ENCODE measurements around the gene KLHL13.

KLHL13 gene

DNA sequence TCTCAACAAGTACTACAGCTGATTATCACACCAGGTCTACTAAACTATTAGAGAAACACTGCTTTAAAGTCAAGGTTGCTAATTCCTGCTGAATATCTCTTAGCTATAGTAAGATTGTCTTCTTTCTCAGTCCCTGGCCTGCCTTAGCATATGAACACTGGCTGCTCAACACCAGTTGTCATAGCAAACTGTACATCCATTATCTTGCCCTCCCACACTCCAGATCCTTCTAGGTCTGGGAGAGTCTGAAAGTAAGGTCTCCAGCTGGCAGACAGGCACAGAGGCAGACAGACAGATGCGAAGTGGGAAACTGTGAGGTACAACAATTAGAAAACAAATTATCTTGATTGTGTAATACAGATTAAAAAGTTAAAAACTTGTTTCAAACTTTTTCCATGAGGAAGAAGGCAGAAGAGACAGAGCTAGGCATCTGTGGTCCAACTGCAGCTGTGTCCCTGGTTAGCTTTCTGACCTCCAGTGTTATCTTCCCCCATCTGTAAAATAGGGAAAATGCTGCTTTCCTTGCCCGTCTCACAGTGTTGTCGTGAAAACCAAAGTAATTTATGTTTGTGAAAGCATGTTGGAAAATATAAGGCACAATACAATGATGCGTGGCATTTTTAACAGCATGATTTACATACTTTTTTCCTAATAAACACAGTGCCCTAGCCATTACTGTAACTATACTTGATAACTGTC lies 133.8 kb downstream of the KLHL13 start:
- H2BK12ac ChIP-seq (ENCODE audit: low read length) = no peak overlapping the region
- H2AK5ac ChIP-seq (ENCODE audit: low read depth, low read length) = no peak overlapping the region
- no peak overlapping the region for H3K4ac ChIP-seq (ENCODE audit: low read length)
- H3K27me3 ChIP-seq (ENCODE audit: control insufficient read depth in 3 of 3, insufficient read depth in 3 of 3, low read depth in 1 of 3, low read length in 3 of 3) = no peaks in the 10 kb centered on the region
- no peak for DNase-seq (ENCODE audit: low spot score)
- H2BK120ac ChIP-seq (ENCODE audit: low read depth, low read length) = no peak overlapping the region
- H3K27ac ChIP-seq (replicated peaks; ENCODE audit: low read length) = no peak overlapping the region
- no peaks in the 10 kb centered on the region for H3K79me1 ChIP-seq (ENCODE audit: low read depth, low read length)
- H4K91ac ChIP-seq (ENCODE audit: low read depth, low read length, poor library complexity) = no peak overlapping the region
- no peak overlapping the region for H2AFZ ChIP-seq (ENCODE audit: low read length)
- no peak overlapping the region for H3K18ac ChIP-seq (ENCODE audit: low read length)
- H2BK5ac ChIP-seq (ENCODE audit: low read length) = no peak overlapping the region
- no peaks in the 10 kb centered on the region for H3K36me3 ChIP-seq (replicated peaks in 1 of 2; ENCODE audit: control insufficient read depth in 2 of 2, insufficient read depth in 2 of 2, low read length in 2 of 2)
- no peaks in the 10 kb centered on the region for H3K4me1 ChIP-seq (ENCODE audit: control insufficient read depth in 2 of 2, insufficient read depth in 1 of 2, low read depth in 1 of 2, low read length in 2 of 2)
- no peak overlapping the region for H3K4me3 ChIP-seq (ENCODE audit: low read length in 2 of 2)
- no CpG with 5 or more reads among the region's 4 CpGs for WGBS, 2 donors (ENCODE audit: extremely low coverage in 2 of 2, insufficient read length in 2 of 2, insufficient replicate concordance in 1 of 2)
- H3K23ac ChIP-seq (ENCODE audit: low read depth, low read length, poor library complexity) = no peak overlapping the region
- H3K9me3 ChIP-seq (replicated peaks in 1 of 2; ENCODE audit: control insufficient read depth in 2 of 2, insufficient read depth in 1 of 2, low read depth in 1 of 2, low read length in 2 of 2) = no peaks in the 10 kb centered on the region
- H3K4me2 ChIP-seq (ENCODE audit: insufficient read depth, low read length, poor library complexity, severe bottlenecking) = no peak overlapping the region
- no peak overlapping the region for H2BK15ac ChIP-seq (ENCODE audit: low read length)
- H3K9ac ChIP-seq (ENCODE audit: low read depth, low read length, poor library complexity) = no peak overlapping the region
- H4K8ac ChIP-seq (ENCODE audit: low read depth, low read length) = no peak overlapping the region
- no peak overlapping the region for H3K14ac ChIP-seq (ENCODE audit: low read length)

DNA sequence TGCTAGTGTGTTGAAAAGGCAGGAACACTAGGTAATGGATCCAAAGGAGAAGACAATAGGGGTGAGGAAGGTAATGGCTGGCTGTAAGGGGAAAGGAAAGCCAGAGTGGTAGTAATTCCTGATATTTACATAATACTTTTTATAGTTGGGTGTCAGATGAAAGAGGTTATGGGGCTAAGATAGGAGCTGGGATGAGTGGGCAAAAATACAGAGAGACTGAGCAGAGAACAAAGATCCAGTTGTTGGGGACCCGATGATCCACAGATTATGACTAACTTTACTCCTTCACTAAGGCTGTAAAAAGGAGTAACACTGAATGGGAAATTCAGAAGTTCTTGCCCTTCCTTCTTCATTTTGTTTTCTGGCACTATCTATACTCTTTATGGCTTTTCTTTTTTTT lies 138.2 kb downstream of the KLHL13 start:
- no peaks in the 10 kb centered on the region for H3K36me3 ChIP-seq (replicated peaks in 1 of 2; ENCODE audit: control insufficient read depth in 2 of 2, insufficient read depth in 2 of 2, low read length in 2 of 2)
- no peak overlapping the region for H4K8ac ChIP-seq (ENCODE audit: low read depth, low read length)
- H3K4me3 ChIP-seq (ENCODE audit: low read length in 2 of 2) = no peak overlapping the region
- no peak overlapping the region for H3K14ac ChIP-seq (ENCODE audit: low read length)
- no peak overlapping the region for H3K4me2 ChIP-seq (ENCODE audit: insufficient read depth, low read length, poor library complexity, severe bottlenecking)
- no peak overlapping the region for H3K23ac ChIP-seq (ENCODE audit: low read depth, low read length, poor library complexity)
- H3K27ac ChIP-seq (replicated peaks; ENCODE audit: low read length) = no peak overlapping the region
- no peak overlapping the region for H3K9ac ChIP-seq (ENCODE audit: low read depth, low read length, poor library complexity)
- no peak for DNase-seq (ENCODE audit: low spot score)
- no peak overlapping the region for H2BK120ac ChIP-seq (ENCODE audit: low read depth, low read length)
- no CpG with 5 or more reads among the region's 1 CpG for whole genome bisulfite sequencing, 2 donors (ENCODE audit: extremely low coverage in 2 of 2, insufficient read length in 2 of 2, insufficient replicate concordance in 1 of 2)
- H2BK5ac ChIP-seq (ENCODE audit: low read length) = no peak overlapping the region
- no peak overlapping the region for H3K18ac ChIP-seq (ENCODE audit: low read length)
- no peaks in the 10 kb centered on the region for H3K9me3 ChIP-seq (replicated peaks in 1 of 2; ENCODE audit: control insufficient read depth in 2 of 2, insufficient read depth in 1 of 2, low read depth in 1 of 2, low read length in 2 of 2)
- H4K91ac ChIP-seq (ENCODE audit: low read depth, low read length, poor library complexity) = no peak overlapping the region
- no peaks in the 10 kb centered on the region for H3K79me1 ChIP-seq (ENCODE audit: low read depth, low read length)
- no peak overlapping the region for H2BK15ac ChIP-seq (ENCODE audit: low read length)
- no peak overlapping the region for H2AFZ ChIP-seq (ENCODE audit: low read length)
- H2AK5ac ChIP-seq (ENCODE audit: low read depth, low read length) = no peak overlapping the region
- no peaks in the 10 kb centered on the region for H3K4me1 ChIP-seq (ENCODE audit: control insufficient read depth in 2 of 2, insufficient read depth in 1 of 2, low read depth in 1 of 2, low read length in 2 of 2)
- H3K4ac ChIP-seq (ENCODE audit: low read length) = no peak overlapping the region
- no peak overlapping the region for H2BK12ac ChIP-seq (ENCODE audit: low read length)
- H3K27me3 ChIP-seq (ENCODE audit: control insufficient read depth in 3 of 3, insufficient read depth in 3 of 3, low read depth in 1 of 3, low read length in 3 of 3) = peaks cover 0 to under 1% (median 0%) of the 10 kb centered on the region in 3 experiments

DNA sequence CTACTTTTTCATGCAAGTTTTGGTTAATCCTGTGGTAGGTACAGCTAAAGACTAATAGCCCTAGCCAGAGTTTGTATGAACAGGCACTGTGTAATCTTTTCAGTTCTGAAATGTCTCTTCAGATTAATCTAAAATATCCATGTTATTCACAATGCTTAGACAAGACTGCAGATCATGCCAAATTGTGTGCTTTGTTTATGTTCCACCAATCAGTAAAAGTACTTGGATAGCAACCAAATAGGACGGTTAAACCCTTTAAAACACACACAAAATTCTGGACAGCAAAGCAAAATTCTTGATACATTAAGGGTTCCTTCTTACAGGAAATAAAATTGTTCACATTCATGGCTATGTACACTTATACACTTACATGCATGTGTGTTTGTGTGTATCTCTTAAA lies 139.1 kb downstream of the KLHL13 start:
- WGBS, 2 donors (ENCODE audit: extremely low coverage in 2 of 2, insufficient read length in 2 of 2, insufficient replicate concordance in 1 of 2) = no CpG with 5 or more reads among the region's 1 CpG
- no peaks in the 10 kb centered on the region for H3K9me3 ChIP-seq (replicated peaks in 1 of 2; ENCODE audit: control insufficient read depth in 2 of 2, insufficient read depth in 1 of 2, low read depth in 1 of 2, low read length in 2 of 2)
- H2BK120ac ChIP-seq (ENCODE audit: low read depth, low read length) = no peak overlapping the region
- no peak overlapping the region for H4K8ac ChIP-seq (ENCODE audit: low read depth, low read length)
- H3K4ac ChIP-seq (ENCODE audit: low read length) = no peak overlapping the region
- H3K18ac ChIP-seq (ENCODE audit: low read length) = no peak overlapping the region
- no peak overlapping the region for H3K4me3 ChIP-seq (ENCODE audit: low read length in 2 of 2)
- H3K27ac ChIP-seq (replicated peaks; ENCODE audit: low read length) = no peak overlapping the region
- H2AFZ ChIP-seq (ENCODE audit: low read length) = no peak overlapping the region
- H2BK5ac ChIP-seq (ENCODE audit: low read length) = no peak overlapping the region
- H3K23ac ChIP-seq (ENCODE audit: low read depth, low read length, poor library complexity) = no peak overlapping the region
- no peak overlapping the region for H4K91ac ChIP-seq (ENCODE audit: low read depth, low read length, poor library complexity)
- H3K9ac ChIP-seq (ENCODE audit: low read depth, low read length, poor library complexity) = no peak overlapping the region
- H3K14ac ChIP-seq (ENCODE audit: low read length) = no peak overlapping the region
- H2BK12ac ChIP-seq (ENCODE audit: low read length) = no peak overlapping the region
- H3K36me3 ChIP-seq (replicated peaks in 1 of 2; ENCODE audit: control insufficient read depth in 2 of 2, insufficient read depth in 2 of 2, low read length in 2 of 2) = no peaks in the 10 kb centered on the region
- no peak overlapping the region for H2BK15ac ChIP-seq (ENCODE audit: low read length)
- H3K4me2 ChIP-seq (ENCODE audit: insufficient read depth, low read length, poor library complexity, severe bottlenecking) = no peak overlapping the region
- no peak for DNase-seq (ENCODE audit: low spot score)
- peaks cover 0 to 2% of the 10 kb centered on the region in 2 donors for H3K4me1 ChIP-seq (ENCODE audit: control insufficient read depth in 2 of 2, insufficient read depth in 1 of 2, low read depth in 1 of 2, low read length in 2 of 2)
- H2AK5ac ChIP-seq (ENCODE audit: low read depth, low read length) = no peak overlapping the region
- H3K79me1 ChIP-seq (ENCODE audit: low read depth, low read length) = no peaks in the 10 kb centered on the region
- peaks cover 0 to 10% (median 0%) of the 10 kb centered on the region in 3 experiments for H3K27me3 ChIP-seq (ENCODE audit: control insufficient read depth in 3 of 3, insufficient read depth in 3 of 3, low read depth in 1 of 3, low read length in 3 of 3)

DNA sequence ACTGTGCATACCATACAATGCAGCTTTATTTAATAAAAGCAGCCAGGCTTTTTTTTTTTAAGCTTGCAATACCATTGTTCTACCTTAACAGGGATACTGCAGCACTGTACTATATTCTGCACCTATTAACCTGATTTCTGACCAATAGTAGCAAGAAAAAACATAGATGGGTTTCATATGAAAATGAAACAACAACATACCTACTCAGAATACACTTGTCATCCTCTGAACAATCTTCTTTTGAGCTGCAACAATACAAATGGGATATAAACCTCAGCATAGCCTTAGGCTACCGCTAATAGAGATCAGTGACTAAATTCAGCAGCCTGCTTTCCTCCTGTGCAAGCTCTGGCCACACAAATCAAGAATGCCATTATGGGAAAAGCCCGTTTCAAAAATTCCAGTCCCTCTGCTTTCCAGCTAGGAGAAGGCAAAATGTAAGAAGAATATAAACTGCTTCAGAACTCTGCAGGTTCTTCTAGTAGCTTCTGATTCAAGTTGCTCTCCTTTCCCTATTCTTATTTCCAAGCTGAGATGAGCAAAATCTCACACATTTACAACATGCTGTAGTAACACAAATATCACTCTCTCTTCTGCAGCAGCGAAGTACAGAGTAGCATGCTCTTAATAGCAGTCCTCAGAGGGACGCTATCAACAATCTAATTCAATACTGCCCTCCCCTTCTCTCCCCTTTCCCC lies 143.4 kb downstream of the KLHL13 start:
- H3K9ac ChIP-seq (ENCODE audit: low read depth, low read length, poor library complexity) = no peak overlapping the region
- peaks cover 0 to 2% of the 10 kb centered on the region in 2 donors for H3K4me1 ChIP-seq (ENCODE audit: control insufficient read depth in 2 of 2, insufficient read depth in 1 of 2, low read depth in 1 of 2, low read length in 2 of 2)
- no peak for DNase-seq (ENCODE audit: low spot score)
- WGBS, 2 donors (ENCODE audit: extremely low coverage in 2 of 2, insufficient read length in 2 of 2, insufficient replicate concordance in 1 of 2) = no CpG with 5 or more reads among the region's 4 CpGs
- H4K91ac ChIP-seq (ENCODE audit: low read depth, low read length, poor library complexity) = no peak overlapping the region
- H4K8ac ChIP-seq (ENCODE audit: low read depth, low read length) = no peak overlapping the region
- H2BK12ac ChIP-seq (ENCODE audit: low read length) = no peak overlapping the region
- no peak overlapping the region for H3K4ac ChIP-seq (ENCODE audit: low read length)
- H2BK5ac ChIP-seq (ENCODE audit: low read length) = no peak overlapping the region
- no peak overlapping the region for H3K4me3 ChIP-seq (ENCODE audit: low read length in 2 of 2)
- no peak overlapping the region for H2BK15ac ChIP-seq (ENCODE audit: low read length)
- H3K18ac ChIP-seq (ENCODE audit: low read length) = no peak overlapping the region
- H3K79me1 ChIP-seq (ENCODE audit: low read depth, low read length) = no peaks in the 10 kb centered on the region
- H3K27ac ChIP-seq (replicated peaks; ENCODE audit: low read length) = no peak overlapping the region
- H2AFZ ChIP-seq (ENCODE audit: low read length) = no peak overlapping the region
- peaks cover 0 to 15% (median 0%) of the 10 kb centered on the region in 3 experiments for H3K27me3 ChIP-seq (ENCODE audit: control insufficient read depth in 3 of 3, insufficient read depth in 3 of 3, low read depth in 1 of 3, low read length in 3 of 3)
- H3K36me3 ChIP-seq (replicated peaks in 1 of 2; ENCODE audit: control insufficient read depth in 2 of 2, insufficient read depth in 2 of 2, low read length in 2 of 2) = no peaks in the 10 kb centered on the region
- H3K9me3 ChIP-seq (replicated peaks in 1 of 2; ENCODE audit: control insufficient read depth in 2 of 2, insufficient read depth in 1 of 2, low read depth in 1 of 2, low read length in 2 of 2) = no peaks in the 10 kb centered on the region
- H3K23ac ChIP-seq (ENCODE audit: low read depth, low read length, poor library complexity) = no peak overlapping the region
- no peak overlapping the region for H3K4me2 ChIP-seq (ENCODE audit: insufficient read depth, low read length, poor library complexity, severe bottlenecking)
- H2BK120ac ChIP-seq (ENCODE audit: low read depth, low read length) = no peak overlapping the region
- no peak overlapping the region for H3K14ac ChIP-seq (ENCODE audit: low read length)
- H2AK5ac ChIP-seq (ENCODE audit: low read depth, low read length) = no peak overlapping the region
